ENCODE results near the gene SLC25A24. TPM values are rescaled to one million over a fixed set of nuclear protein-coding genes. Genes with fewer than 3 reads are reported as not detected.

The SLC25A24 gene
- total RNA-seq, 1 donor from 2014 or later: 46.9 TPM

GRCh38 chr1:108084866-108085477, 115.2 kb downstream of the SLC25A24 start:
- no peak for DNase-seq (ENCODE audit: low spot score, unreplicated experiment)
- H3K4me1 Mint-ChIP-seq (ENCODE audit: low read depth): peaks cover 6% of the 10 kb centered on the region
- H3K27me3 Mint-ChIP-seq: peaks cover 9% of the 10 kb centered on the region
- H3K27ac Mint-ChIP-seq: no peak overlapping the region
- no peak overlapping the region for H3K4me3 Mint-ChIP-seq (ENCODE audit: low read depth)
- H3K36me3 Mint-ChIP-seq (ENCODE audit: insufficient read depth): no peaks in the 10 kb centered on the region
- no peak for TF ChIP-seq CTCF (IDR thresholded peaks at IDR 0.05; ENCODE audit: unreplicated experiment)
- H3K9me3 Mint-ChIP-seq (ENCODE audit: low read depth): no peaks in the 10 kb centered on the region

Other genes starting within 250 kb of the SLC25A24 start
- 1.8 and 3.7 TPM in 2 replicates for gene VAV3, start 235.2 kb downstream of the SLC25A24 start, total RNA-seq
- not detected in 2 replicates for gene NBPF4, start 43.7 kb upstream of the SLC25A24 start, total RNA-seq
- not detected in 2 replicates for gene NBPF6, start 250.0 kb upstream of the SLC25A24 start, total RNA-seq

Measured in progenitor cell of endocrine pancreas (in vitro differentiated cells).